ENCODE results near the gene TRIM51.

TRIM51 gene

GRCh38 chr11:55895216-55895615 is 12.1 kb downstream of the TRIM51 start:
- peaks cover 10% of the 10 kb centered on the region for H3K9me3 ChIP-seq (ENCODE audit: control insufficient read depth, low read length)
- H3K36me3 ChIP-seq (ENCODE audit: control insufficient read depth, insufficient read depth, low read length): no peaks in the 10 kb centered on the region
- H3K4me1 ChIP-seq (ENCODE audit: control insufficient read depth, insufficient read depth, low read length): no peaks in the 10 kb centered on the region
- no peak overlapping the region for H3K4me3 ChIP-seq (ENCODE audit: insufficient read depth, low read depth, low read length)
- H3K27ac ChIP-seq (ENCODE audit: insufficient read depth, low read depth, low read length, poor library complexity, severe bottlenecking): no peak overlapping the region
- 77 to 78% methylated on average over 8 of the region's 8 CpGs for WGBS, 2 experiments
- no peaks in the 10 kb centered on the region for H3K27me3 ChIP-seq (ENCODE audit: control insufficient read depth, insufficient read depth, low read length, poor library complexity, severe bottlenecking)

- no peaks in the 10 kb centered on the region for H3K4me1 ChIP-seq (ENCODE audit: control insufficient read depth, insufficient read depth, low read length)
- no peak overlapping the region for H3K27ac ChIP-seq (ENCODE audit: insufficient read depth, low read depth, low read length, poor library complexity, severe bottlenecking)
- H3K9me3 ChIP-seq (ENCODE audit: control insufficient read depth, low read length): peaks cover 13% of the 10 kb centered on the region
- H3K4me3 ChIP-seq (ENCODE audit: insufficient read depth, low read depth, low read length): no peak overlapping the region
- 33 to 40% methylated on average over 1 to 2 of the region's 2 CpGs for WGBS, 2 experiments
- H3K27me3 ChIP-seq (ENCODE audit: control insufficient read depth, insufficient read depth, low read length, poor library complexity, severe bottlenecking): no peaks in the 10 kb centered on the region
- no peaks in the 10 kb centered on the region for H3K36me3 ChIP-seq (ENCODE audit: control insufficient read depth, insufficient read depth, low read length)
Observed at GRCh38 chr11:55902308-55902707, 19.2 kb downstream of the TRIM51 start.

GRCh38 chr11:55914482-55914881 is 31.4 kb downstream of the TRIM51 start, which contains the start of gene OR5W2:
Gene OR5W2, minus strand, starts transcription at chr11:55914582. Its CDS starts 0 bp downstream, at chr11:55914582.
- H3K36me3 ChIP-seq (ENCODE audit: control insufficient read depth, insufficient read depth, low read length): no peaks in the 10 kb centered on the region
- WGBS, 2 experiments: no CpG with 5 or more reads among the region's 1 CpG
- peaks cover 4% of the 10 kb centered on the region for H3K9me3 ChIP-seq (ENCODE audit: control insufficient read depth, low read length)
- no peaks in the 10 kb centered on the region for H3K4me1 ChIP-seq (ENCODE audit: control insufficient read depth, insufficient read depth, low read length)
- no peak within 1 kb of the TSS for H3K27ac ChIP-seq (ENCODE audit: insufficient read depth, low read depth, low read length, poor library complexity, severe bottlenecking)
- no peaks in the 10 kb centered on the region for H3K27me3 ChIP-seq (ENCODE audit: control insufficient read depth, insufficient read depth, low read length, poor library complexity, severe bottlenecking)
- H3K4me3 ChIP-seq (ENCODE audit: insufficient read depth, low read depth, low read length): no peak within 1 kb of the TSS

GRCh38 chr11:55920537-55920936 is 37.4 kb downstream of the TRIM51 start:
- Histone ChIP-seq H3K27ac (ENCODE audit: insufficient read depth, low read depth, low read length, poor library complexity, severe bottlenecking) (no peak overlapping the region), H3K36me3 (ENCODE audit: control insufficient read depth, insufficient read depth, low read length) (no peaks in the 10 kb centered on the region), H3K9me3 (ENCODE audit: control insufficient read depth, low read length) (peaks cover 2% of the 10 kb centered on the region), H3K4me3 (ENCODE audit: insufficient read depth, low read depth, low read length) (no peak overlapping the region), H3K4me1 (ENCODE audit: control insufficient read depth, insufficient read depth, low read length) (no peaks in the 10 kb centered on the region), H3K27me3 (ENCODE audit: control insufficient read depth, insufficient read depth, low read length, poor library complexity, severe bottlenecking) (no peaks in the 10 kb centered on the region)
- WGBS, 2 experiments: 85 to 87% methylated on average over 5 of the region's 5 CpGs

- H3K27me3 ChIP-seq (ENCODE audit: control insufficient read depth, insufficient read depth, low read length, poor library complexity, severe bottlenecking): no peaks in the 10 kb centered on the region
- whole genome bisulfite sequencing, 2 experiments: 71 to 94% methylated on average over 2 of the region's 2 CpGs
- no peak within 1 kb of the TSS for H3K27ac ChIP-seq (ENCODE audit: insufficient read depth, low read depth, low read length, poor library complexity, severe bottlenecking)
- no peak within 1 kb of the TSS for H3K4me3 ChIP-seq (ENCODE audit: insufficient read depth, low read depth, low read length)
- H3K4me1 ChIP-seq (ENCODE audit: control insufficient read depth, insufficient read depth, low read length): no peaks in the 10 kb centered on the region
- no peaks in the 10 kb centered on the region for H3K9me3 ChIP-seq (ENCODE audit: control insufficient read depth, low read length)
- H3K36me3 ChIP-seq (ENCODE audit: control insufficient read depth, insufficient read depth, low read length): no peaks in the 10 kb centered on the region
Observed at GRCh38 chr11:55936300-55936699, 53.2 kb downstream of the TRIM51 start, which contains the start of gene OR5I1. Gene OR5I1, minus strand, starts transcription at chr11:55936400. Its CDS starts 0 bp downstream, at chr11:55936400.
